ENCODE results near the gene GTF2E1.
"Not testable (repeated sequence)": the region's sequence is repeated elsewhere in the genome, so short reads cannot be mapped to it uniquely, and the experiment has no call there.

DNA sequence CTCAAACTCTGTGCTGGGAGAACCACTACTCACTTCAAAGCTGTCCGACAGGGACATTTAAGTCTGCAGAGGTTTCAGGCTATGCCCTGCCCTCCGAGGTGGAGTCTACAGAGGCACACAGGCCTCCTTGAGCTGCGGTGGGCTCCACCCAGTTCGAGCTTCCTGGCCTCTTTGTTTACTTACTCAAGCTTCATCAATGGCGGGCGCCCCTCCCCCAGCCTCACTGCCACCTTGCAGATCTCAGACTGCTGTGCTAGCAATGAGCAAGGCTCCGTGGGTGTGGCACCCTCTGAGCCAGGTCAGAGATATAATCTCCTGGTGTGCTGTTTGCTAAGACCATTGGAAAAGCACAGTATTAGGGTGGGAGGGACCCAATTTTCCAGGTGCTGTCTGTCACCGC lies 4.5 kb upstream of the GTF2E1 start:
- TF ChIP-seq, protein P1, sequence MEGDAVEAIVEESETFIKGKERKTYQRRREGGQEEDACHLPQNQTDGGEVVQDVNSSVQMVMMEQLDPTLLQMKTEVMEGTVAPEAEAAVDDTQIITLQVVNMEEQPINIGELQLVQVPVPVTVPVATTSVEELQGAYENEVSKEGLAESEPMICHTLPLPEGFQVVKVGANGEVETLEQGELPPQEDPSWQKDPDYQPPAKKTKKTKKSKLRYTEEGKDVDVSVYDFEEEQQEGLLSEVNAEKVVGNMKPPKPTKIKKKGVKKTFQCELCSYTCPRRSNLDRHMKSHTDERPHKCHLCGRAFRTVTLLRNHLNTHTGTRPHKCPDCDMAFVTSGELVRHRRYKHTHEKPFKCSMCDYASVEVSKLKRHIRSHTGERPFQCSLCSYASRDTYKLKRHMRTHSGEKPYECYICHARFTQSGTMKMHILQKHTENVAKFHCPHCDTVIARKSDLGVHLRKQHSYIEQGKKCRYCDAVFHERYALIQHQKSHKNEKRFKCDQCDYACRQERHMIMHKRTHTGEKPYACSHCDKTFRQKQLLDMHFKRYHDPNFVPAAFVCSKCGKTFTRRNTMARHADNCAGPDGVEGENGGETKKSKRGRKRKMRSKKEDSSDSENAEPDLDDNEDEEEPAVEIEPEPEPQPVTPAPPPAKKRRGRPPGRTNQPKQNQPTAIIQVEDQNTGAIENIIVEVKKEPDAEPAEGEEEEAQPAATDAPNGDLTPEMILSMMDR (conservative IDR thresholded peaks at IDR 0.05; ENCODE audit: low read depth, low read length): not testable (repeated sequence)
- TF ChIP-seq BHLHE40 (IDR thresholded peaks at IDR 0.05; ENCODE audit: low read depth, low read length); POLR2A (IDR thresholded peaks at IDR 0.05; ENCODE audit: low read depth, low read length); RFX5 (IDR thresholded peaks at IDR 0.05; ENCODE audit: low read depth, low read length); MAFK (IDR thresholded peaks at IDR 0.05; ENCODE audit: low read depth, low read length); MXI1 (IDR thresholded peaks at IDR 0.05; ENCODE audit: borderline replicate concordance, low read depth, low read length); MAZ (IDR thresholded peaks at IDR 0.05; ENCODE audit: borderline replicate concordance, low read depth, low read length); CEBPB (IDR thresholded peaks at IDR 0.05; ENCODE audit: low read depth, low read length): not testable (repeated sequence)
- TF ChIP-seq, protein P2, sequence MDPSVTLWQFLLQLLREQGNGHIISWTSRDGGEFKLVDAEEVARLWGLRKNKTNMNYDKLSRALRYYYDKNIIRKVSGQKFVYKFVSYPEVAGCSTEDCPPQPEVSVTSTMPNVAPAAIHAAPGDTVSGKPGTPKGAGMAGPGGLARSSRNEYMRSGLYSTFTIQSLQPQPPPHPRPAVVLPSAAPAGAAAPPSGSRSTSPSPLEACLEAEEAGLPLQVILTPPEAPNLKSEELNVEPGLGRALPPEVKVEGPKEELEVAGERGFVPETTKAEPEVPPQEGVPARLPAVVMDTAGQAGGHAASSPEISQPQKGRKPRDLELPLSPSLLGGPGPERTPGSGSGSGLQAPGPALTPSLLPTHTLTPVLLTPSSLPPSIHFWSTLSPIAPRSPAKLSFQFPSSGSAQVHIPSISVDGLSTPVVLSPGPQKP (IDR thresholded peaks at IDR 0.05; ENCODE audit: borderline replicate concordance, low read depth, low read length): not testable (repeated sequence)

Measured in IMR-90 (cell line).